SU-DHL-6 (cell line): ENCODE results near the gene CANT1.

Experiments used
- H2AFZ ChIP-seq: fragments of 200-600 bp; sonication (generic); 2 replicates; pipeline ENCODE4 v1.6.1; 2014; ENCODE audit warnings: low read depth, mild to moderate bottlenecking, moderate library complexity, mixed read lengths, antibody characterized with exemption, low read length; ENCODE audit not compliant: severe bottlenecking
- H3F3A ChIP-seq: fragments of 200-600 bp; shearing (Covaris generic); 2 replicates; pipeline ENCODE4 v1.6.0; 2016; ENCODE audit warnings: antibody characterized with exemption, mild to moderate bottlenecking; ENCODE audit not compliant: insufficient read depth
- H3K27ac ChIP-seq: fragments of 200-600 bp; sonication (generic); 2 replicates; pipeline ENCODE4 v1.5.1; 2016; ENCODE audit warnings: low read depth, mild to moderate bottlenecking, low read length, moderate library complexity, mixed read lengths
- H3K27me3 ChIP-seq: fragments of 200-600 bp; sonication (generic), shearing (Covaris generic); 2 replicates; pipeline ENCODE4 v1.6.0; 2014; ENCODE audit warnings: mild to moderate bottlenecking, low read length
- H3K36me3 ChIP-seq: fragments of 200-600 bp; sonication (generic); 2 replicates; pipeline ENCODE4 v1.6.1; 2014; ENCODE audit warnings: mild to moderate bottlenecking, low read length, mixed read lengths
- H3K4me2 ChIP-seq: fragments of 300-600, 200-600 bp; shearing (Covaris generic), sonication (generic); 2 replicates; pipeline ENCODE4 v1.6.0; 2014; ENCODE audit warnings: low read length, low read depth, mild to moderate bottlenecking; ENCODE audit not compliant: poor library complexity, severe bottlenecking
- H3K4me3 ChIP-seq: fragments of 200-600 bp; sonication (generic); 2 replicates; pipeline ENCODE4 v1.5.1; 2014; ENCODE audit warnings: antibody characterized with exemption, low read length, mild to moderate bottlenecking, mixed read lengths; ENCODE audit not compliant: insufficient read depth, poor library complexity, severe bottlenecking
- H3K79me2 ChIP-seq: fragments of 200-600 bp; sonication (generic); 2 replicates; pipeline ENCODE4 v1.6.1; 2014; ENCODE audit warnings: mild to moderate bottlenecking, low read length, moderate library complexity; ENCODE audit not compliant: insufficient read depth
- H3K9ac ChIP-seq: fragments of 200-600 bp; sonication (generic); 2 replicates; pipeline ENCODE4 v1.7.0; 2014; ENCODE audit warnings: mild to moderate bottlenecking, low read length
- H3K9me2 ChIP-seq: fragments of 200-600 bp; sonication (generic); replicated peaks from 2 replicates; pipeline ENCODE4 v1.6.1; 2014; ENCODE audit warnings: low read length; ENCODE audit not compliant: insufficient read depth
- H3K9me3 ChIP-seq: fragments of 200-600 bp; sonication (generic); 2 replicates; pipeline ENCODE4 v1.6.1; 2014; ENCODE audit warnings: low read length, mixed read lengths; ENCODE audit not compliant: insufficient read depth
- H4K20me1 ChIP-seq: fragments of 200-600 bp; sonication (generic); 2 replicates; pipeline ENCODE4 v1.6.1; 2014; ENCODE audit warnings: low read depth, mild to moderate bottlenecking, antibody characterized with exemption, low read length, moderate library complexity, mixed read lengths
- EZH2phosphoT487 ChIP-seq: fragments of 200-600 bp; sonication (generic), shearing (Covaris generic); conservative IDR thresholded peaks from 2 replicates; pipeline ENCODE4 v1.6.1; 2018; ENCODE audit warnings: mild to moderate bottlenecking, antibody characterized with exemption, low read length, moderate library complexity, mixed read lengths
- TF ChIP-seq, protein P1 (sequence below): fragments of 200-600 bp; sonication (generic); IDR thresholded peaks from one replicate; pipeline ENCODE4 v1.5.1; 2017; ENCODE audit warnings: antibody characterized with exemption, mild to moderate bottlenecking, low read length, moderate library complexity; ENCODE audit not compliant: insufficient read depth, poor library complexity, severe bottlenecking

The CANT1 gene

DNA sequence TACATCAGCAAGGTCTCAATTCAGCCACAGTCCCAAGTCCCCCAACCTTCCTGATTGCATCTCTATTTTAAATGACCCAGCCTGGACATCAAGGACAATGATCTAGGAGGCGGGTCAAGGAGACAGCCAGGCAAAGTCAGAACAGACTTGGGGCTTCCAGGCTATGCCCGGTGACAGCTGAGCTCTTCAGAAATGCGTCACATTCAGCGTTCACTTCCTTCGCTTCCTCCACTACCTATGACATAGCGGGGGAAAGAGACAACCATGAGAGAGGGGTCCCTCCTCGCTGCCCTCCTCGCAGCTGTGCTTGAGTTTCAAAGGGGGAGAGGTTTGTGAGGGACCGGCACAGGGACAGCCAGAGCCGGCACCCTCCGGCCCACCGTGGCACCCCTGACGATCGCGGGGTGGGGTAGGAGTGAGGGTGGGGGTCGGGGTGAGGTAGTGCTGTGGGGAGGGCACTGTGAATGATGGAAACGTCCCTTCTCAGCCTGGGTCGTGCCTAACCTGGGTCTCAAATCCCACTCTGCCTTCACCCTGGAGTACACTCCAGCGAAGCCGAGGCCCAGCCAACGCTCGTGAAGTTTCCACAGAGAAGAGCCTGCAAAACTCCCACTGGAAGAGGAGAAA lies 17.5 kb downstream of the CANT1 start:
- no peak overlapping the region for H3K27ac ChIP-seq
- H3K4me2 ChIP-seq: no peak overlapping the region
- H3K9me3 ChIP-seq: no peaks in the 10 kb centered on the region
- H4K20me1 ChIP-seq: no peaks in the 10 kb centered on the region
- no peak overlapping the region for H2AFZ ChIP-seq
- no peak overlapping the region for H3K9ac ChIP-seq
- no peaks in the 10 kb centered on the region for H3K27me3 ChIP-seq
- TF ChIP-seq, protein P1, sequence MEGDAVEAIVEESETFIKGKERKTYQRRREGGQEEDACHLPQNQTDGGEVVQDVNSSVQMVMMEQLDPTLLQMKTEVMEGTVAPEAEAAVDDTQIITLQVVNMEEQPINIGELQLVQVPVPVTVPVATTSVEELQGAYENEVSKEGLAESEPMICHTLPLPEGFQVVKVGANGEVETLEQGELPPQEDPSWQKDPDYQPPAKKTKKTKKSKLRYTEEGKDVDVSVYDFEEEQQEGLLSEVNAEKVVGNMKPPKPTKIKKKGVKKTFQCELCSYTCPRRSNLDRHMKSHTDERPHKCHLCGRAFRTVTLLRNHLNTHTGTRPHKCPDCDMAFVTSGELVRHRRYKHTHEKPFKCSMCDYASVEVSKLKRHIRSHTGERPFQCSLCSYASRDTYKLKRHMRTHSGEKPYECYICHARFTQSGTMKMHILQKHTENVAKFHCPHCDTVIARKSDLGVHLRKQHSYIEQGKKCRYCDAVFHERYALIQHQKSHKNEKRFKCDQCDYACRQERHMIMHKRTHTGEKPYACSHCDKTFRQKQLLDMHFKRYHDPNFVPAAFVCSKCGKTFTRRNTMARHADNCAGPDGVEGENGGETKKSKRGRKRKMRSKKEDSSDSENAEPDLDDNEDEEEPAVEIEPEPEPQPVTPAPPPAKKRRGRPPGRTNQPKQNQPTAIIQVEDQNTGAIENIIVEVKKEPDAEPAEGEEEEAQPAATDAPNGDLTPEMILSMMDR: no peak
- no peak for TF ChIP-seq EZH2phosphoT487
- H3K36me3 ChIP-seq: no peaks in the 10 kb centered on the region; the same call in 1 of the 2 replicates
- H3K9me2 ChIP-seq: no peaks in the 10 kb centered on the region
- H3K79me2 ChIP-seq: no peaks in the 10 kb centered on the region
- H3F3A ChIP-seq: no peaks in the 10 kb centered on the region
- H3K4me3 ChIP-seq: no peak overlapping the region

DNA sequence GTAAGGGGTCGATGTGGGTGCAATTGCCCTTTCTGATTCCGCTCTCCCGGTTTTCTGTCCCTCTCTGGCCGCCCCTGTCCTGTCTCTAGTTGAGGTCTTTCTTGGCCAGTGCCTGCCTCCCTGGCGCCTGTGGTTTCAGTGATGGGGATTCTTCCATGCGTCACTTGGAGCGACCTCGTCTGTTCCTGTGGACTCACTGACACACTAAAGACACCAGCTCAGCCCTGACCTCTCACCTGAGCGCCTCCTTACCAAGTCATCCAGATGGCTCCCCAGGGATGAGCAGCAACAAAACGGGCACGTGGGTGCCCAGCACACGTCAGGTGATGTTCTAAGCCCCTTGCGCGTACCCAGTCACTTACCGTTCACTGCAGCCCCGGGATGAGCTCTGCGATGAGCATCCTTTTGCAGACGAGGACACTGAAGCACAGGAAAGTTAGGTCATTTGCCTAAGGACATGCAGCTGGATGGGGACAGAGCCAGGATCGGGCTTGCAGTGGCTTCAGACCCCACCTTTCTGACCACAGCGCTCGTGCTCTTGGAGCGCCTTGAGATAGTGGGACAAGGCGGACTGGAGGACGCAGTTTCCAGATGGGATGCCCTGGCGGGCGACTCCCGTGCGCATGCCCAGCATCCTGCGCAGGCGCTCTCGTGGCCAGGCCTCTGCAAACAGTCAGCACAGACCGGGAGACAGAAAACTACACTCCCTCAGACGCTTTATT lies 18.4 kb downstream of the CANT1 start:
- Histone ChIP-seq H3K9me3 (no peaks in the 10 kb centered on the region), H3K9me2 (no peaks in the 10 kb centered on the region), H3K27ac (no peak overlapping the region), H3F3A (no peaks in the 10 kb centered on the region), H4K20me1 (no peaks in the 10 kb centered on the region), H3K27me3 (no peaks in the 10 kb centered on the region), H2AFZ (no peak overlapping the region), H3K79me2 (no peaks in the 10 kb centered on the region), H3K36me3 (no peaks in the 10 kb centered on the region; the same call in 1 of the 2 replicates), H3K9ac (no peak overlapping the region), H3K4me3 (no peak overlapping the region), H3K4me2 (no peak overlapping the region)
- TF ChIP-seq, protein P1: no peak
- no peak for TF ChIP-seq EZH2phosphoT487

DNA sequence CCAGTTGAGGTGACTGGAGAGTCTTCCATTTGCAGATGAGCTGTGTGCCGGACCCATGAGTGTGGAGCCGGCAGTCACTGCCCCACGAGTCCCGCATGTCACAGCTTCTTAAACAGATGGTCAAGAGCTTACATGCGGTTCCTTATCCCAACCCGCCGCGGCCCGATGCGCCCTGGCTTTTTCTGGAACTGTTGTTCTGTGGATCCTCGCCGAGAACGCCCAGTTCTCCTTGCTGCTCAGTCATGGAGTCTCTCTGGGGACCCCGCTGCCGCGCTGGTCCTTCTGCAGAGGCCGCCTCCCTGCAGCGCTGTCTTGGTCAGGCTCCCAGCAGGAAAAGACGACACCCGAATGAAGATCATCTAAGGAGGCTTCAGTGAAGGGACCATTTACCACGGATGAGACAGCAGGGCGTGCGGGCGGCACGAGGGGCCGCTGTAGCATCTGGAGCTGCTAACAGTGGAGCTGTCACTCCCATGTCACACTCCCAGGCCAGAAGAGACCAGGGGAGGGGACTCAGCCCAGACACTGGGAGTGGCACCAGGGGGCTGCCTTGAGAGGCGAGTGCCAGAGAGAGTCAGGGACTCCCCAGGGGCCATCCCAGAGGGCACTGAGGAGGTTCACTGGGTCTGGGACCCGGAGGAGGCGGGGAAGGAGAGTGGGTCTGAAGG lies 19.1 kb downstream of the CANT1 start:
- Histone ChIP-seq H3F3A (no peaks in the 10 kb centered on the region), H3K4me2 (no peak overlapping the region), H3K9me3 (no peaks in the 10 kb centered on the region), H3K4me3 (no peak overlapping the region), H3K27me3 (no peaks in the 10 kb centered on the region), H3K36me3 (no peaks in the 10 kb centered on the region; the same call in 1 of the 2 replicates), H3K79me2 (no peaks in the 10 kb centered on the region), H3K9me2 (no peaks in the 10 kb centered on the region), H3K9ac (no peak overlapping the region), H4K20me1 (no peaks in the 10 kb centered on the region), H3K27ac (no peak overlapping the region), H2AFZ (no peak overlapping the region)
- TF ChIP-seq, protein P1: no peak
- TF ChIP-seq EZH2phosphoT487: no peak
